Measurements from ENCODE around the gene CREBBP.

CREBBP gene

GRCh38 chr16:3836641-3837040 is 43.9 kb downstream of the CREBBP start:
- Histone ChIP-seq H3K27me3 (no peaks in the 10 kb centered on the region), H3K36me3 (peaks cover 4% of the 10 kb centered on the region; the same call in 1 of the 2 replicates), H3K4me3 (ENCODE audit: low read depth, low read length) (no peak overlapping the region), H3K4me1 (no peaks in the 10 kb centered on the region; the same call in 1 of the 2 replicates), H3K9me3 (0 out of 2 replicates have a peak, but pooled peaks cover 2% of the 10 kb centered on the region)
- TF ChIP-seq, protein P1, sequence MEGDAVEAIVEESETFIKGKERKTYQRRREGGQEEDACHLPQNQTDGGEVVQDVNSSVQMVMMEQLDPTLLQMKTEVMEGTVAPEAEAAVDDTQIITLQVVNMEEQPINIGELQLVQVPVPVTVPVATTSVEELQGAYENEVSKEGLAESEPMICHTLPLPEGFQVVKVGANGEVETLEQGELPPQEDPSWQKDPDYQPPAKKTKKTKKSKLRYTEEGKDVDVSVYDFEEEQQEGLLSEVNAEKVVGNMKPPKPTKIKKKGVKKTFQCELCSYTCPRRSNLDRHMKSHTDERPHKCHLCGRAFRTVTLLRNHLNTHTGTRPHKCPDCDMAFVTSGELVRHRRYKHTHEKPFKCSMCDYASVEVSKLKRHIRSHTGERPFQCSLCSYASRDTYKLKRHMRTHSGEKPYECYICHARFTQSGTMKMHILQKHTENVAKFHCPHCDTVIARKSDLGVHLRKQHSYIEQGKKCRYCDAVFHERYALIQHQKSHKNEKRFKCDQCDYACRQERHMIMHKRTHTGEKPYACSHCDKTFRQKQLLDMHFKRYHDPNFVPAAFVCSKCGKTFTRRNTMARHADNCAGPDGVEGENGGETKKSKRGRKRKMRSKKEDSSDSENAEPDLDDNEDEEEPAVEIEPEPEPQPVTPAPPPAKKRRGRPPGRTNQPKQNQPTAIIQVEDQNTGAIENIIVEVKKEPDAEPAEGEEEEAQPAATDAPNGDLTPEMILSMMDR (IDR thresholded peaks at IDR 0.05; ENCODE audit: low read depth, low read length) = no peak
- DNase-seq = no peak

DNA sequence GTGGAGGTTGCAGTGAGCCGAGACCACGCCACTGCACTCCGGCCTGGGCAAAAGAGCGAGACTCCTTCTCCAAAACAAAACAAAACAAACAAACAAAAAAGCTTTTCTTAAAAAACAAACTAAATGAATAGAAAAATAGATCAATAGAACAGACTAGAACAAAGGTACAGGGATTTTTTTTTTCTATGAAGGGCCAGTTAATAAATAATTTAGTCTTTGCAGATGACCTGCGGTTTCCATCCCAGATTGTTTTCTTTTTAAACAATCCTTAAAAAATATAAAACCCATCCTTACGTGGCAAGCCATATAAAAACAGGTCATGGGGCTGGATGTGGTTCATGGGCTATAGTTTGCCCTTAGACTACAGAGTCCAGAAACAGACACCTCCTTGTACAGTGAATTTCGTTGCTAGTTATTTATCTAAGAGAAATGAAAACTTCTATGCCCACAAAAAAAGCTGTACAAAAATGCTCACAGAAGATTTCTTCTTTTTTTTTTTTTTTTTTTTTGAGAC is 45.4 kb downstream of the CREBBP start:
- DNase-seq = no peak
- Histone ChIP-seq H3K4me3 (ENCODE audit: low read depth, low read length) (no peak overlapping the region), H3K9me3 (0 out of 2 replicates have a peak, but pooled peaks cover 2% of the 10 kb centered on the region), H3K4me1 (no peaks in the 10 kb centered on the region), H3K36me3 (peaks cover 4% of the 10 kb centered on the region; the same call in 1 of the 2 replicates), H3K27me3 (no peaks in the 10 kb centered on the region)
- TF ChIP-seq, protein P1 (IDR thresholded peaks at IDR 0.05; ENCODE audit: low read depth, low read length) = no peak

- no peak for DNase-seq
- Histone ChIP-seq H3K4me3 (ENCODE audit: low read depth, low read length) (no peak overlapping the region), H3K4me1 (no peaks in the 10 kb centered on the region), H3K36me3 (peaks cover 4% of the 10 kb centered on the region; the same call in 1 of the 2 replicates), H3K9me3 (0 out of 2 replicates have a peak, but pooled peaks cover 2% of the 10 kb centered on the region), H3K27me3 (no peaks in the 10 kb centered on the region)
- TF ChIP-seq, protein P1 (IDR thresholded peaks at IDR 0.05; ENCODE audit: low read depth, low read length) = no peak
Observed at GRCh38 chr16:3832668-3833067, 47.8 kb downstream of the CREBBP start.

- Histone ChIP-seq H3K36me3 (peaks cover under 1% of the 10 kb centered on the region; the same call in 1 of the 2 replicates), H3K4me1 (no peaks in the 10 kb centered on the region)
- no peak for DNase-seq
Observed at GRCh38 chr16:3830625-3831254, 49.8 kb downstream of the CREBBP start.

DNA sequence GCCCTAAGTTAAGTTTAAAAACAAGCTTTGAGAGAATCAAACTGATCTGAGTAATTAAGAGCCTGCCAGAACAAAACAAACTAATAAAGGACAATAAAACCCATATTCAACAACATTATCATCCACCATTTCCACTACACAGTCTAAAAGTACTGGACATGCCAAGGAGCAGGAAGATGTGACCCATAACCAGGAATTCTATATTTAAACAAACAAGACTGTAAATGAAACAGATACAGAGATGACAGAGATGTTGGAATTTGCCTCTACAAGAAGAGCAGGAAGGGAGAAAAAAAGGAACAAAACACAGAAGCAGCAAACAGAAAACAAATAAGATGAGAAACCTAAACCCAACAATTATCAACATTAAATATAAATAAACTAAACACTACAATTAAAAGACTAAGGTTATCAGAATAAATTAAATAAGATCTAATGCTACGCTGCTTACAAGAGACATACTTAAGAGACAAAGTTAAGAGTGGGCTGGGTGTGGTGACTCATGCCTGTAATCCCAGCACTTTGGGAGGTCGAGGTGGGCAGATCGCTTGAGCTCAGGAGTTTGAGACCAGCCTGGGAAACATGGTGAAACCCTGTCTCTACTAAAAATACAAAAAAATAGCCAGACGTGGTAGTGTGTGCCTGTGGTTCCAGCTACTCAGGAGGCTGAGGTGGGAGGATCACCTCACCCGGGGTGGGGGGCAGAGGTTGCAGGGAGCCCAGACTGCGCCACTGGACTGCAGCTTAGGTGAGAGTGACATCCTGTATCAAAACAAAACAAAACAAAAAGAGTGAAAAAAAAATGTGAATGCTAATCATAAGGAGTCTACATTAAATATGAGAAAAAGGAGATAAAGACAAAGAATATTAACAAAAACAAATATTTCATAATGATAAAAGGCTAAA is 50.6 kb downstream of the CREBBP start:
- Histone ChIP-seq H3K4me3 (ENCODE audit: low read depth, low read length) (no peak overlapping the region), H3K9me3 (0 out of 2 replicates have a peak, but pooled peaks cover 2% of the 10 kb centered on the region), H3K36me3 (no peaks in the 10 kb centered on the region; the same call in 1 of the 2 replicates), H3K4me1 (no peaks in the 10 kb centered on the region; the same call in 1 of the 2 replicates), H3K27me3 (no peaks in the 10 kb centered on the region)
- no peak for DNase-seq
- TF ChIP-seq, protein P1 (IDR thresholded peaks at IDR 0.05; ENCODE audit: low read depth, low read length) = no peak

More at GRCh38 chr16:3830625-3831254, 49.8 kb downstream of the CREBBP start:
- Histone ChIP-seq H3K27me3 (no peaks in the 10 kb centered on the region), H3K9me3 (0 out of 2 replicates have a peak, but pooled peaks cover 2% of the 10 kb centered on the region), H3K4me3 (ENCODE audit: low read depth, low read length) (no peak overlapping the region)
- TF ChIP-seq, protein P1 (IDR thresholded peaks at IDR 0.05; ENCODE audit: low read depth, low read length) = no peak
